Left lung (tissue), 10 donors: ENCODE measurements around the gene TMEM61. TPM values are rescaled to one million over a fixed set of nuclear protein-coding genes. Genes with fewer than 3 reads are reported as not detected.

Experiments
- ATAC-seq: fragments of 200-7000 bp; cut with Tn5 transposase; one replicate; pipeline ENCODE4 v1.9.1; 2020; ENCODE audit warnings: moderate library complexity
- DNase-seq, 4 donors: peaks; one replicate each; pipeline ENCODE4 v3.0.0-alpha.2; 2013 to 2020
- H3K27ac ChIP-seq, 2 donors: fragments of 200-600 bp; sonication (generic) in 1 of 2; one replicate each; pipeline versions ENCODE4 v1.5.0 to v1.8.0; 2020 to 2021
- H3K27me3 ChIP-seq, 2 donors: fragments of 200-600 bp; sonication (generic) in 1 of 2; one replicate each; pipeline versions ENCODE4 v1.5.0 to v1.8.0; 2020 to 2021
- H3K36me3 ChIP-seq, 2 donors: fragments of 200-600 bp; sonication (generic) in 1 of 2; one replicate each; pipeline versions ENCODE4 v1.5.0 to v1.8.0; 2020 to 2021
- H3K4me1 ChIP-seq, 2 donors: fragments of 200-600 bp; one replicate each; pipeline ENCODE4 v1.8.0; 2021
- H3K4me3 ChIP-seq, 2 donors: fragments of 200-600 bp; sonication (generic) in 1 of 2; one replicate each; pipeline versions ENCODE4 v1.5.0 to v1.8.0; 2020 to 2021; ENCODE audit warnings: mild to moderate bottlenecking in 1 of 2
- H3K9me3 ChIP-seq, 2 donors: fragments of 200-600 bp; sonication (generic) in 1 of 2; one replicate each; pipeline versions ENCODE4 v1.5.0 to v1.8.0; 2020 to 2021
- intact Hi-C, 2 donors: fragments of 100-400 bp; cut with DNase I; formaldehyde crosslinking; loops; one replicate each; pipeline versions ENCODE4 v1.11.2 to v1.14.2; 2022
- polyA plus RNA-seq, 6 donors: library from polyadenylated mRNA; unstranded; fragments of 120-200 nt; gene quantifications; one replicate each; pipeline ENCODE4 v1.2.1, GENCODE V29; 2013; ENCODE audit not compliant: insufficient read length in 6 of 6
- total RNA-seq, 2 donors: library from RNA; stranded (reverse); fragmentation: NEBNext Ultra II Directional; extraction: Animal tissue kit (Norgen Biotek cat#: 25700); gene quantifications; one replicate each; pipeline ENCODE4 v1.2.1, GENCODE V29; 2021
- TF ChIP-seq, protein P1 (sequence below), 2 donors: fragments of 200-600 bp; sonication (generic) in 1 of 2; IDR thresholded peaks; one replicate each; pipeline versions ENCODE4 v1.5.0 to v1.8.0; 2021; ENCODE audit warnings: antibody characterized with exemption in 2 of 2
- donor health status: DM: no; HTN: yes; CAD: no.
- donor health status: DM: no; HTN: no; CAD: no.

Gene TMEM61
- total and polyA plus RNA-seq, 8 donors, result 0.20 to 1.6 (median 0.28) TPM

DNA sequence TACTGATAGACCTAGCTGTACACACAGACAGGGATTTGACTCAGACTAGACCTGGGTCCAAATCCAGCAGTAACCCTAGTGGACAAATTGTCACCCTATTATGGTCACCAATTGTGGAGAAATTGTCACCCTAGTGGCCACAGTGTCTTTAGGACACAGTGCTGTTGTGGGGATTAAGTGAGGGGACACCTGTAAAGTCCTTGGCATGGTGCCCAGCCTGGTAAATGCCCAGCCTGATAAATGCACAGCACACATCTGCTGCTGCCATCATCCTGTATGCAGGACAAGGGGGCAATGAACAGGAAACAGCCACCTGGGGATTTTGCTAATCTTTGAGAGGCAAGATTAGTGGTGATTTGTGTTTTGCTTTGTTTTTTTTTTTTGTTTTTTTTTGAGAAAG is 2.3 kb downstream of the TMEM61 start:
- Histone ChIP-seq H3K27me3 (peaks cover 7 to 56% of the 10 kb centered on the region in 2 donors), H3K4me1 (no peaks in the 10 kb centered on the region), H3K4me3 (no peak overlapping the region), H3K36me3 (no peaks in the 10 kb centered on the region), H3K27ac (no peak overlapping the region), H3K9me3 (no peaks in the 10 kb centered on the region)
- intact Hi-C loops, result no loop called here
- DNase-seq (no peak), ATAC-seq (no peak)
- TF ChIP-seq, protein P1, sequence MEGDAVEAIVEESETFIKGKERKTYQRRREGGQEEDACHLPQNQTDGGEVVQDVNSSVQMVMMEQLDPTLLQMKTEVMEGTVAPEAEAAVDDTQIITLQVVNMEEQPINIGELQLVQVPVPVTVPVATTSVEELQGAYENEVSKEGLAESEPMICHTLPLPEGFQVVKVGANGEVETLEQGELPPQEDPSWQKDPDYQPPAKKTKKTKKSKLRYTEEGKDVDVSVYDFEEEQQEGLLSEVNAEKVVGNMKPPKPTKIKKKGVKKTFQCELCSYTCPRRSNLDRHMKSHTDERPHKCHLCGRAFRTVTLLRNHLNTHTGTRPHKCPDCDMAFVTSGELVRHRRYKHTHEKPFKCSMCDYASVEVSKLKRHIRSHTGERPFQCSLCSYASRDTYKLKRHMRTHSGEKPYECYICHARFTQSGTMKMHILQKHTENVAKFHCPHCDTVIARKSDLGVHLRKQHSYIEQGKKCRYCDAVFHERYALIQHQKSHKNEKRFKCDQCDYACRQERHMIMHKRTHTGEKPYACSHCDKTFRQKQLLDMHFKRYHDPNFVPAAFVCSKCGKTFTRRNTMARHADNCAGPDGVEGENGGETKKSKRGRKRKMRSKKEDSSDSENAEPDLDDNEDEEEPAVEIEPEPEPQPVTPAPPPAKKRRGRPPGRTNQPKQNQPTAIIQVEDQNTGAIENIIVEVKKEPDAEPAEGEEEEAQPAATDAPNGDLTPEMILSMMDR (IDR thresholded peaks at IDR 0.05), result no peak

- TF ChIP-seq, protein P1 (IDR thresholded peaks at IDR 0.05), result no peak
- no peaks in the 10 kb centered on the region for H3K4me1 ChIP-seq
- no peak overlapping the region for H3K27ac ChIP-seq
- no peaks in the 10 kb centered on the region for H3K36me3 ChIP-seq
- ATAC-seq (no peak), DNase-seq (no peak)
- H3K27me3 ChIP-seq, result peaks cover 7 to 52% of the 10 kb centered on the region in 2 donors
- intact Hi-C loops, result no loop called here
- no peaks in the 10 kb centered on the region for H3K9me3 ChIP-seq
- no peak overlapping the region for H3K4me3 ChIP-seq
Measured at GRCh38 chr1:54984131-54984842, 3.9 kb downstream of the TMEM61 start.

DNA sequence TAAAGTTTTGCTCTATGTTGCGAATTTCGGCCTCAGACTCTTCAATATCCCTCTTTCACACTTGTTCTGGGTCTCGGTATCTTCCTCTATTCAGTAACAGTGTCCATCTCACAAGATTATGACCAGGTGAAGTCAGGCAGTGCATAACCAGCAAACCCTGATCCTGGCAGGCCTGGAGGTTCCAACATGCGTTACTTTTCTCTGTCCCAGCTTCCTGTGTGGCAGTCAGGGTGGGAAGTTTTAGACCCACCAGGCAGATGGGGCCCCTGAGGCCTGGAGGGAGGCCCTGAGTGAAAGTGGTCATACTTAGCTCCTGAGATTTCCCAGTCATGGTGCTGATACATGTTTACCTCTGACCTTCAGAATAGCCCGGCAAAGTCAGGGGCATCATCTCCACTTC is 5.1 kb downstream of the TMEM61 start:
- Histone ChIP-seq H3K36me3 (no peaks in the 10 kb centered on the region), H3K27ac (no peak overlapping the region), H3K27me3 (peaks cover 6 to 40% of the 10 kb centered on the region in 2 donors), H3K4me1 (no peaks in the 10 kb centered on the region), H3K4me3 (no peak overlapping the region), H3K9me3 (no peaks in the 10 kb centered on the region)
- ATAC-seq (no peak), DNase-seq (peak in 1 of 4 donors; percentile 6)
- intact Hi-C loops, result no loop called here
- TF ChIP-seq, protein P1 (IDR thresholded peaks at IDR 0.05), result no peak

GRCh38 chr1:54986025-54986424 is 5.6 kb downstream of the TMEM61 start:
- Histone ChIP-seq H3K4me1 (no peaks in the 10 kb centered on the region), H3K9me3 (no peaks in the 10 kb centered on the region), H3K4me3 (no peak overlapping the region), H3K36me3 (no peaks in the 10 kb centered on the region), H3K27me3 (peaks cover 2 to 35% of the 10 kb centered on the region in 2 donors), H3K27ac (no peak overlapping the region)
- intact Hi-C loops, result no loop called here
- no peak for DNase-seq
- ATAC-seq, result no peak
- TF ChIP-seq, protein P1 (IDR thresholded peaks at IDR 0.05), result no peak

- TF ChIP-seq, protein P1 (IDR thresholded peaks at IDR 0.05), result no peak
- no peak overlapping the region for H3K27ac ChIP-seq
- no peak for DNase-seq
- no peak for ATAC-seq
- H3K4me1 ChIP-seq, result no peaks in the 10 kb centered on the region
- intact Hi-C loops, result no loop called here
- no peak overlapping the region for H3K4me3 ChIP-seq
- no peaks in the 10 kb centered on the region for H3K36me3 ChIP-seq
- peaks cover 0 to 30% of the 10 kb centered on the region in 2 donors for H3K27me3 ChIP-seq
- no peaks in the 10 kb centered on the region for H3K9me3 ChIP-seq
Measured at GRCh38 chr1:54986533-54986932, 6.1 kb downstream of the TMEM61 start.
